Breast epithelium (tissue), 4 donors: ENCODE data around the gene DPP3. TPM values are rescaled to one million over a fixed set of nuclear protein-coding genes. Genes with fewer than 3 reads are reported as not detected.

ENCODE experiments used
- DNase-seq, 2 donors: peaks; one replicate each; pipeline ENCODE4 v3.0.0-alpha.2; 2019; ENCODE audit warnings: low spot score in 2 of 2
- H3K27ac ChIP-seq, 2 donors: fragments of 200-600 bp; sonication (generic) in 1 of 2; one replicate each; pipeline ENCODE4 v1.5.1; 2016 to 2019; ENCODE audit warnings: mild to moderate bottlenecking in 1 of 2
- H3K27me3 ChIP-seq, 2 donors: fragments of 200-600 bp; sonication (generic) in 1 of 2; one replicate each; pipeline versions ENCODE4 v1.5.1 to v1.6.0; 2017 to 2019; ENCODE audit warnings: control low read depth in 1 of 2, mild to moderate bottlenecking in 1 of 2
- H3K36me3 ChIP-seq: fragments of 200-600 bp; one replicate; pipeline ENCODE4 v1.5.1; 2019
- H3K4me1 ChIP-seq, 2 donors: fragments of 200-600 bp; sonication (generic); one replicate each; pipeline ENCODE4 v1.5.1; 2016 to 2019; ENCODE audit warnings: control low read depth in 1 of 2
- H3K4me3 ChIP-seq, 3 donors: fragments of 200-600 bp; sonication (generic); 1 replicate in 2 of 3; 2 replicates in 1 of 3; pipeline ENCODE4 v1.5.1; 2016 to 2019; ENCODE audit warnings: mild to moderate bottlenecking in 3 of 3, moderate library complexity in 2 of 3
- H3K9me3 ChIP-seq, 2 donors: fragments of 200-600 bp; sonication (generic) in 1 of 2; one replicate each; pipeline ENCODE4 v1.5.1; 2016 to 2019; ENCODE audit warnings: control low read depth in 1 of 2
- POLR2A ChIP-seq: fragments of 450-650 bp; IDR thresholded peaks from one replicate; pipeline ENCODE4 v1.6.1; 2016; ENCODE audit warnings: antibody characterized with exemption, mild to moderate bottlenecking, moderate library complexity
- POLR2AphosphoS5 ChIP-seq, 3 donors: sonication (generic); formaldehyde crosslinking; IDR thresholded peaks; one replicate each; pipeline ENCODE4 v1.6.1; 2017; ENCODE audit warnings: antibody characterized with exemption in 3 of 3
- intact Hi-C: fragments of 100-400 bp; cut with DNase I; formaldehyde crosslinking; loops from one replicate; pipeline ENCODE4 v1.15.1; 2023; ENCODE audit warnings: low total_unique reads
- total RNA-seq, 3 donors: library from RNA; depleted of rRNA; stranded (reverse); fragments of >200 nt; gene quantifications; one replicate each; pipeline ENCODE4 v1.1.0, GENCODE V29; 2016
- TF ChIP-seq, protein P1 (sequence below), 3 donors: fragments of 450-650 bp; IDR thresholded peaks; one replicate each; pipeline ENCODE4 v1.5.1; 2016 to 2017; ENCODE audit warnings: antibody characterized with exemption in 3 of 3, mild to moderate bottlenecking in 3 of 3, moderate library complexity in 3 of 3

Gene DPP3
- total RNA-seq, 3 donors from 2014 or later, result 16.5 to 24.3 (median 16.7) TPM

DNA sequence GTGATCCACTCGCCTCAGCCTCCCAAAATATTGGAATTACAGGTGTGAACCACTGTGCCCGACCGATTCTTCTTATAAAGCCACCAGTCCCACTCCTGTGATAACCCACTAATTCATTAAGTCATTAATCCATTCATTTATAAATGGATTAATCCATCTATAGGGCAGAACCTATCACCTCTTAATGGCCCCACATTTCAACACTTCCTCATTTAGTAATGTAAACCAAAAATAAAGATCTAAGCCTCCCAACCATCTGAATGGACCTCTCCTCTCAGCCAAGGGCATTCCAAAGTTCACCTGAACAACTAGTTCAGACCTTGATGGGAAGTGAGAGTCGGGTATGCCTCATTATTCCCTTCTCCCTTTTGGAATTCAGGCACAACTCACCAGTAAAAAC, 31.7 kb upstream of the DPP3 start:
- TF ChIP-seq, protein P1, sequence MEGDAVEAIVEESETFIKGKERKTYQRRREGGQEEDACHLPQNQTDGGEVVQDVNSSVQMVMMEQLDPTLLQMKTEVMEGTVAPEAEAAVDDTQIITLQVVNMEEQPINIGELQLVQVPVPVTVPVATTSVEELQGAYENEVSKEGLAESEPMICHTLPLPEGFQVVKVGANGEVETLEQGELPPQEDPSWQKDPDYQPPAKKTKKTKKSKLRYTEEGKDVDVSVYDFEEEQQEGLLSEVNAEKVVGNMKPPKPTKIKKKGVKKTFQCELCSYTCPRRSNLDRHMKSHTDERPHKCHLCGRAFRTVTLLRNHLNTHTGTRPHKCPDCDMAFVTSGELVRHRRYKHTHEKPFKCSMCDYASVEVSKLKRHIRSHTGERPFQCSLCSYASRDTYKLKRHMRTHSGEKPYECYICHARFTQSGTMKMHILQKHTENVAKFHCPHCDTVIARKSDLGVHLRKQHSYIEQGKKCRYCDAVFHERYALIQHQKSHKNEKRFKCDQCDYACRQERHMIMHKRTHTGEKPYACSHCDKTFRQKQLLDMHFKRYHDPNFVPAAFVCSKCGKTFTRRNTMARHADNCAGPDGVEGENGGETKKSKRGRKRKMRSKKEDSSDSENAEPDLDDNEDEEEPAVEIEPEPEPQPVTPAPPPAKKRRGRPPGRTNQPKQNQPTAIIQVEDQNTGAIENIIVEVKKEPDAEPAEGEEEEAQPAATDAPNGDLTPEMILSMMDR (IDR thresholded peaks at IDR 0.05), result no peak
- TF ChIP-seq POLR2A, result no peak
- no peak for TF ChIP-seq POLR2AphosphoS5 (IDR thresholded peaks at IDR 0.05)
- Histone ChIP-seq H3K36me3 (no peaks in the 10 kb centered on the region), H3K27me3 (no peaks in the 10 kb centered on the region), H3K4me1 (no peaks in the 10 kb centered on the region), H3K4me3 (no peak overlapping the region), H3K9me3 (peaks cover 0 to 1% of the 10 kb centered on the region in 2 donors), H3K27ac (no peak overlapping the region)
- no peak for DNase-seq
- intact Hi-C loops, result no loop called here

DNA sequence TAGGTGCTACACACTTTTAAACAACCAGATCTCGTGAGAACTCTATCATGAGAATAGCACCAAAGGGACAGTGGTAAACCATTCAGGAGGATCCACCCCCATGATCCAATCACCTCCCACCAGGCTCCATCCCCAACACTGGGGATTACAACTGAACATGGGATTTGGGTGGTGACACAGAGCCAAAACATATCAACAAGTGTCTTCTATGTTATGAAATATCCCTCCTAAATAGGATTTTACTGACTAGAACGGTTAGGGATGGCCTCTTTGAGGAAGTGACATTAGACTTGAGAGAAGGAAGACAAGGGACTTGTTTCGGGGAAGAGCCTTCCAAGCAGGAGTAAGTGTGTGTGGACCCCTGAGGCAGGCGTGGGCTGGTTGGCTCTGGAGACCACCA, 29.7 kb upstream of the DPP3 start:
- no peak overlapping the region for H3K27ac ChIP-seq
- H3K4me1 ChIP-seq, result no peaks in the 10 kb centered on the region
- intact Hi-C loops, result no loop called here
- TF ChIP-seq, protein P1 (IDR thresholded peaks at IDR 0.05), result no peak
- TF ChIP-seq POLR2AphosphoS5 (IDR thresholded peaks at IDR 0.05) (no peak), POLR2A (no peak)
- H3K9me3 ChIP-seq, result no peaks in the 10 kb centered on the region
- DNase-seq, result no peak
- no peak overlapping the region for H3K4me3 ChIP-seq
- no peaks in the 10 kb centered on the region for H3K36me3 ChIP-seq
- H3K27me3 ChIP-seq, result no peaks in the 10 kb centered on the region

DNA sequence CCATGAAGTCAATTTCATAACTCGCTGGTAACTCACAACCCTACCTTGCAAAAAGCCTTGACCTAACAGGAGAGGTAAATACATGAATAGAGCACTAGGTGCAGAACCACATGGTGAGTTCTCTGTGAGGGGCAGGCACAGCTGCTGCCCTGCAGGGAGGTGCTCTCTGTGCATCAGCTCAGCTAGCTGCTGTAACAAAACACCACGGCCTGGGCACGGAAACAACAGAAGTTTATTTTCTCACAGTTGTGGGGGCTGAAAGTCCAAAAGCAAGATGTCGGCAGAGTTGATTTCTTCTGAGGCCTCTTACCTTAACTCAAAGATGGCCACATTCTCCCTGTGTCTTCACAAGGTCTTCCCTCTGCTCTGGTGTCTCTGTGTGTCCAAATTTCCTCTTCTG, 28.6 kb upstream of the DPP3 start:
- Histone ChIP-seq H3K9me3 (no peaks in the 10 kb centered on the region), H3K27me3 (no peaks in the 10 kb centered on the region), H3K4me3 (no peak overlapping the region), H3K4me1 (no peaks in the 10 kb centered on the region), H3K36me3 (no peaks in the 10 kb centered on the region), H3K27ac (no peak overlapping the region)
- no peak for DNase-seq
- TF ChIP-seq POLR2A, result no peak
- TF ChIP-seq, protein P1 (IDR thresholded peaks at IDR 0.05), result no peak
- TF ChIP-seq POLR2AphosphoS5 (IDR thresholded peaks at IDR 0.05), result no peak
- intact Hi-C loops, result no loop called here

DNA sequence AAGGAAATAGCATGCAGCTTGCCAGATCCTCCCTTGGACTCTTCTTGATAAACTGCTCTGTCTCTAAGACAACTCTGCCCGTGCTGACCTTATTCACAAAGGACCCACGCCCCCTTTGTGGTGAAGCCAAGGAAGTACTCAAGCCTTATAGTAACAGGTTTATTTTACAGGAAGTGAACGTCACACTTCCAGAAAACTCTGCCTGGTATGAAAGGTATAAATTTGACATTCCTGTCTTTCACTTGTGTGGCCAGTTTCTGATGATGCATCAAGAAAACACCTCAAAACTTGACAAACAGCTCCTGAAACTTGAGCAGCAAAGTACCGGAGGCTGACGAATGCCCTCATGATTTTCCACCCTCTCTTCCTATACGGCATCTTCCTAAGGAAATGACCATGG, 26.0 kb upstream of the DPP3 start:
- Histone ChIP-seq H3K4me3 (no peak overlapping the region), H3K27me3 (no peaks in the 10 kb centered on the region), H3K27ac (no peak overlapping the region), H3K4me1 (no peaks in the 10 kb centered on the region), H3K9me3 (no peaks in the 10 kb centered on the region), H3K36me3 (no peaks in the 10 kb centered on the region)
- intact Hi-C loops, result no loop called here
- TF ChIP-seq, protein P1 (IDR thresholded peaks at IDR 0.05), result no peak
- TF ChIP-seq POLR2A (no peak), POLR2AphosphoS5 (IDR thresholded peaks at IDR 0.05) (no peak)
- no peak for DNase-seq

DNA sequence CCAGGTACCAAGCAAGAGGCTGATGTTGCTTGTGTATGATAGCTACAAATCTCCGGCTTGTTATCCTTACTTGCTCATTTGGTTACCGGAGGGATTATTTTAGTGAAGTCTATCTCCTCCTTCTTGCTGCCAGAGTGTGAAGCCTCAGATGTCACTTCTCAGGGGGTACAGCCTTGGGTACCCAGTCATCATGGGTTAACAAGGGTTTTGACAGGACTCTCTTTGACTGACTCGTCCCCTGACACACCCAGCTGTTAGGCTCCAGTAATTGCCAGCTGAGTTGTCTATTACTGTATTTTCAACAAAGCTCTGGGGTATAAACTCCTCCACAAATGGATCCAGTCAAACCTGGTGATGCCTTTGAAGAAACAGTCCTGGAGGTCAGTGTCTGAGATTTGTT, 25.4 kb upstream of the DPP3 start:
- DNase-seq, result no peak
- Histone ChIP-seq H3K36me3 (no peaks in the 10 kb centered on the region), H3K9me3 (no peaks in the 10 kb centered on the region), H3K27ac (no peak overlapping the region), H3K4me3 (no peak overlapping the region), H3K27me3 (no peaks in the 10 kb centered on the region), H3K4me1 (no peaks in the 10 kb centered on the region)
- intact Hi-C loops, result no loop called here
- TF ChIP-seq POLR2A (no peak), POLR2AphosphoS5 (IDR thresholded peaks at IDR 0.05) (no peak)
- TF ChIP-seq, protein P1 (IDR thresholded peaks at IDR 0.05), result no peak
